Measurements from ENCODE around the gene NEU3.
"Not testable (repeated sequence)": the region's sequence is repeated elsewhere in the genome, so short reads cannot be mapped to it uniquely, and the experiment has no call there.

Gene NEU3

DNA sequence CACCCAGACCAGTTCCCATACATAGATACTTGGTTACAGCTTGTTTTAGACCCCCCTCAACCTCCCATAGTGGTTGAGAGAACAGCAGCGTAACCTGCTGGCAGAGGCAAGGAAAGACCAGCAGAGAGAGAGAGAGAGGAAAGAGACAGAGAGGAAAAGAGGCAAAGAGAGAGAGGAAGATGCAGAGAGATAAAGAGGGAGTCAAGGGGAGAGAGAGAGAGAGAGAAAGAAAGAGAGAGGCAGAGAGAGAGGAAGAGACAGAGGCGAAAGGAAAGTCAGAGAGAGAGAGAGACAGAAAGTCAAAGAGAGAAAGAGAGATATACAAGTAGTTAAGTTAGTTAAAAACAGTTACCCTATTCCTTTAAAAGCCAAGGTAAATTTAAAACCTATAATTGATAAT, 52.5 kb downstream of the NEU3 start:
- no peaks in the 10 kb centered on the region for H3K27me3 ChIP-seq
- H3K4me1 ChIP-seq, result peaks cover 0 to 4% (median under 1%) of the 10 kb centered on the region in 10 experiments; a peak in 9 of 20 replicates
- H3K9me3 ChIP-seq (replicated peaks in 1 of 11), result peaks cover 0 to 15% (median 5%) of the 10 kb centered on the region in 11 experiments; a peak in 9 of 22 replicates
- no peaks in the 10 kb centered on the region for H3K36me3 ChIP-seq
- H3K27ac ChIP-seq, result no peak overlapping the region
- H4K20me1 ChIP-seq, result no peaks in the 10 kb centered on the region
- H3K4me2 ChIP-seq, result no peak overlapping the region
- no peak overlapping the region for H3K4me3 ChIP-seq
- no peak overlapping the region for H3K9ac ChIP-seq
- no peak for TF ChIP-seq Cebpa-rat (IDR thresholded peaks at IDR 0.05)

DNA sequence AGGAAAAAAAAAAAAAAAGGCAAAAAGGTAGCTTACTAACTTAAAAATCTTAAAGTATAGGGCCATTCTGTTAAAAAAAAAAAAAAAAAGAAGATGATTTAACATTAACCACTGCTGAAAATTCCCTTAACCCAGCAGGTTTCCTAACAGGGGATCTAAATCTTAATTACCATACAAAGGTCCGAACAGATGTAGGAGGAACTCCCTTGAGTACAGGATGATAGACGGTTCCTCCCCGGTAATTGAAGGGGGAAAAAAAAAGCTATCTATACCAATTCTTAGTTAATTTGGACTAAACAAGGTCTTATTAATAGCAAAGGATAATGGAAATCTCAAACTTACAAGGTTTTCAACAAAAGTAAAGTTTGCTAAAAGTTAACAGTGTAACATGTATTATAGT, 53.1 kb downstream of the NEU3 start:
- not testable (repeated sequence) for H3K4me2 ChIP-seq, H3K4me3 ChIP-seq, H3K9ac ChIP-seq, H3K27ac ChIP-seq, H4K20me1 ChIP-seq, H3K4me1 ChIP-seq, H3K27me3 ChIP-seq, H3K36me3 ChIP-seq
- peaks cover 0 to 15% (median 5%) of the 10 kb centered on the region in 11 experiments; a peak in 9 of 22 replicates for H3K9me3 ChIP-seq (replicated peaks in 1 of 11)

DNA sequence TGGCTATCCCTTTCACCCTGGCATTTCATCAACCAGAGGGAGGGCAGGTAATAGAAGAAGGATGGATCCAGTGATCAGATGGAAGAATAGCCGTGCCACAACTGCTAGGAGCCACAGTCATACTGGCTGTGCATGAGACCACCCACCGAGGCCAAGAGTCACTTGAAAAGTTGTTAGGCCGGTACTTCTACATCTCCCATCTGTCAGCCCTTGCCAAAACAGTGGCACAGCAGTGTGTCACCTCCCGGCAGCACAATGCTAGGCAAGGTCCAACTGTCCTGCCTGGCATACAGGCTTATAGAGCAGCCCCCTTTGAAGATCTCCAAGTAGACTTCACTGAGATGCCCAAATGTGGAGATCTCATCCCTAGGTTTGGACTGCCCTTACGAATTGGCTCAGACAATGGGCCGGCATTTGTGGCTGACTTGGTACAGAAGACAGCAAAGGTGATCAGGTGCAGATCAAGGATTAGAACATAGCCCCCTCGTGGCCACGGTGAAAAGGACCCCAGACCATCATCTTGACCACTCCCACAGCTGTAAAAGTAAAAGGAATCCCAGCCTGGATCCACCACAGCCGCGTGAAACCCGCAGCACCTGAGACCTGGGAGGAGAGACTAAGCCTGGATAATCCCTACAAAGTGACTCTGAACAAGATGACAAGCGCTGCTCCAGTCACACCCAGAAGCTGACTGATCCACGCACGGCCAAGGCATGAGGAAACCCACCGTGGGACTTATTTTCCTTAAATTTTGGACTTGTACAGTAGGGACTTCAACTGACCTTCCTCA, 55.8 kb downstream of the NEU3 start:
- not testable (repeated sequence) for H3K36me3 ChIP-seq, H3K27ac ChIP-seq, H3K4me2 ChIP-seq, H3K9ac ChIP-seq, H4K20me1 ChIP-seq, H3K4me3 ChIP-seq, H3K27me3 ChIP-seq
- peaks cover 0 to 15% (median 5%) of the 10 kb centered on the region in 11 experiments; a peak in 9 of 22 replicates for H3K9me3 ChIP-seq (replicated peaks in 1 of 11)
- H3K4me1 ChIP-seq, result peaks cover 0 to 14% (median 6%) of the 10 kb centered on the region in 10 experiments; a peak in 16 of 20 replicates

DNA sequence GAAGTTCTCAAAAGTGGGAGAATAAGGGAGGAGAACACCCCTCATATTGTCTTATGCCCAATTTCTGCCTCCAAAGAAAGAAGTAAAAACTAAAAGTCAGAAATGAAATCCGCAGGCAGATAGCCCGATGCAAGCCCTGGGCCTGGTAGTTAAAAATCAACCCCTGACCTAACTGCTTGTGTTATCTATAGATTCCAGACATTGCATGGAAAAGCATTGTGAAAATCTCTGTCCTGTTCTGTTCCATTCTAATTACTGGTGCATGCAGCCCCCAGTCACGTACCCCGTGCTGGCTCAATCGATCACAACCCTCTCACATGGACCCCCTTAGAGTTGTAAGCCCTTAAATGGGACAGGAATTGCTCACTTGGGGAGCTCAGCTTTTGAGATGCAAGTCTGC, 57.9 kb downstream of the NEU3 start:
- not testable (repeated sequence) for H3K4me2 ChIP-seq; H3K9me3 ChIP-seq (replicated peaks in 1 of 11); H3K9ac ChIP-seq; H4K20me1 ChIP-seq; H3K27me3 ChIP-seq; H3K36me3 ChIP-seq; H3K4me3 ChIP-seq; H3K27ac ChIP-seq
- peaks cover 4 to 34% (median 25%) of the 10 kb centered on the region in 10 experiments; a peak in 19 of 20 replicates for H3K4me1 ChIP-seq

DNA sequence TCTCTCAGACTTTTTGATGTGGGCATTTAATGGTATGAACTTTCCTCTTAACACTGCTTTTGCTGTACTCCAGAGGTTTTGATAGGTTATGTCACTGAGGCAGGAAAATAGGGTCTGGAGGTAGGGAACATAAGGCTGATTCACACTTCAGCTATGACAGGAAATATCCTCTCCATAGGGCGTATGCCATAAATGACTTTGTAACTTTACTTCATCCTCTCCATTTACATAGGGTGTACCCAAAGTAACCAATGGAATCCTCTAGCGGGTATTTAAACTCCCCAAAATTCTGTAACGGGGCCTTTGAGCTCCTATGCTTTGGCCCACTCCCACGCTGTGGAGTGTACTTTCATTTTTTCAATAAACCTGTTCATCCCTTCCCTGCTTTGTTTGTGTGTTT, 58.5 kb downstream of the NEU3 start:
- H3K27me3 ChIP-seq, result no peaks in the 10 kb centered on the region
- no peak overlapping the region for H3K27ac ChIP-seq
- peaks cover 4 to 34% (median 25%) of the 10 kb centered on the region in 10 experiments; a peak in 19 of 20 replicates for H3K4me1 ChIP-seq
- H3K9ac ChIP-seq, result no peak overlapping the region
- no peak overlapping the region for H3K4me2 ChIP-seq
- no peak overlapping the region for H3K4me3 ChIP-seq
- H3K9me3 ChIP-seq (replicated peaks in 1 of 11), result peaks cover under 1 to 4% (median 1%) of the 10 kb centered on the region in 11 experiments; a peak in 19 of 22 replicates
- no peaks in the 10 kb centered on the region for H4K20me1 ChIP-seq
- TF ChIP-seq Cebpa-rat (IDR thresholded peaks at IDR 0.05), result no peak
- no peaks in the 10 kb centered on the region for H3K36me3 ChIP-seq

DNA sequence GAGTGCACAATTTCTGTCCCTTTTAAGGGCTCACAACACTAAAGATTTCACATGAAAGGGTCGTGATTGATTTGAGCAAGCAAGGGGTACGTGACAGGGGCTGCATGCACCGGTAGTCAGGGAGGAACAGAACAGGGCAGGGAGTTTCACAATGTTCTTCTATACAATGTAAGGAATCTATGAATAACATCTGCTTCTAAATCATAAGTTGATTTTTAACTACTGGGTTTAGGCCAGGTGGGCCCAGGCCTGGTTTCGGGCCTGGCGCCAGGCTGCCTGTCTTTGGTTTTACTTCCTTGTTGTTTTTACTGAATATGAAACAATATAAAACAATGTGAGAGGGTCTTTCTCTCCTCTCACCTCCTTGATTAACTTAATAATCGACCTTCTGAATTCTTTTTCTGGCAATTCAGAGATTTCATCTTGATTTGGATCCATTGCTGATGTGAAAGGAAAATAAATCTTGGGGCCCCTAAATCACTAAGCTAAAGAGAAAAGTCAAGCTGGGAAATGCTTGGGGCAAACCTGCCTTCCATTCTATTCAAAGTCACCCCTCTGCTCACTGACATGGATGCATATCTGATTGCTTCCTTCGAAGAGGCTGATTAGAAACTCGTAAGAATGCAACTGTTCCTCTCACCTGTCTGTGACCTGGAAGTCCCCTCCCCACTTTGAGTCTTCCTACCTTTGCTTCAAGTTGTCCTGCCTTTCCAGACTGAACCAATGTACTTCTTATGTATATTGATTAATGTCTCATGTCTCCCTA, 61.0 kb downstream of the NEU3 start:
- not testable (repeated sequence) for H3K4me3 ChIP-seq, H3K36me3 ChIP-seq, H3K27me3 ChIP-seq, H4K20me1 ChIP-seq
- Histone ChIP-seq H3K4me2 (peak overlapping the region in 9 of 11 experiments; percentile 40 to 84 (median 66); a peak in 18 of 22 replicates), H3K27ac (peak overlapping the region in 8 of 11 experiments; percentile 11 to 69 (median 45); a peak in 14 of 22 replicates), H3K4me1 (peaks cover 4 to 34% (median 25%) of the 10 kb centered on the region in 10 experiments; a peak in 19 of 20 replicates), H3K9me3 (replicated peaks in 1 of 11) (peaks cover 12 to 27% (median 19%) of the 10 kb centered on the region in 11 experiments), H3K9ac (peak overlapping the region in 2 of 11 experiments; percentile 24 to 45; a peak in 1 of 22 replicates)

DNA sequence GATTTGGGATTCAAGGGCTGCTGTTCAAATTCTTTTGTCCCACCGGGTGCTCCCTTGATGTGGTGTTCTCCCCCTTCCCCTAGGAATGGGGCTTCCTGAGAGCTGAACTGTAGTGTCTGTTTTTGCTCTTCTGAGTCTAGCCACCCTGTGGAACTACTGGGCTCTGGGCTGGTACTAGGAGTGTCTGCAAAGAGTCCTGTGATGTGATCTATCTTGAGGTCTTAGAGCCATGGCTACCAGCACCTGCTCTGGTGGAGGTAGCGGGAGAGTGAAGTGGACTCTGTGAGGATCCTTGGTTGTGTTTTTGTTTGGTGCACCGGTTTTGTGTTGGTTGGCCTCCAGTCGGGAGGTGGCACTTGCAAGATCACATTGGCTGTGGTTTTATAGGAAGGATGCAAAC, 61.8 kb downstream of the NEU3 start:
- Histone ChIP-seq H3K27ac (peak overlapping the region in 8 of 11 experiments; percentile 20 to 69 (median 40); a peak in 13 of 22 replicates), H3K27me3 (no peaks in the 10 kb centered on the region), H3K36me3 (no peaks in the 10 kb centered on the region), H3K4me2 (peak overlapping the region; percentile 17 to 84 (median 64); a peak in 21 of 22 replicates), H3K4me1 (peaks cover 4 to 34% (median 25%) of the 10 kb centered on the region in 10 experiments; a peak in 19 of 20 replicates), H4K20me1 (no peaks in the 10 kb centered on the region), H3K9ac (no peak overlapping the region; a peak in 1 of 22 replicates), H3K9me3 (replicated peaks in 1 of 11) (peaks cover 12 to 27% (median 19%) of the 10 kb centered on the region in 11 experiments), H3K4me3 (no peak overlapping the region)
- no peak for TF ChIP-seq Cebpa-rat (IDR thresholded peaks at IDR 0.05)

DNA sequence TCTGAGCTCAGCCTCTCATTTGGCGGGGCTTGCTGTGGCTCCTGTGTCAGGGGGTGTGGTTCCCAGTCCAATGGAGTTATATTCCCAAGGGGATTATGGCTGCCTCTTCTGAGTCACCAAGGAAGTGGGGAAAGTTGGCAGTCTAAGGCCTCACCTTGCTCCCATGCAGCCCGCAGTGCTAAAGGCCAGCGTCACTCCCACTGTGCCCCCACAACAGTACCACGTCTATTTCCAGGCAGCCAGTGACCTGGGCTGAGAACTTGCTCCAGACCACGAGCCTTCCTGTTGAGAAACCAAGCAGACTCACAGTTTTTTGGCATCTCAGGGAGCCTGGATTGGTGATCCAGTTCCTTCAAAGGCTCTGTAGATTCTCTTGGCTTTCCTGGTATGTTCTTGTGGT, 62.3 kb downstream of the NEU3 start:
- no peak for TF ChIP-seq Cebpa-rat (IDR thresholded peaks at IDR 0.05)
- H3K9me3 ChIP-seq (replicated peaks in 1 of 11), result peaks cover 12 to 27% (median 19%) of the 10 kb centered on the region in 11 experiments
- H3K27ac ChIP-seq, result peak overlapping the region in 8 of 11 experiments; percentile 20 to 69 (median 40); a peak in 11 of 22 replicates
- H3K27me3 ChIP-seq, result no peaks in the 10 kb centered on the region
- H3K4me3 ChIP-seq, result no peak overlapping the region
- peaks cover 4 to 34% (median 25%) of the 10 kb centered on the region in 10 experiments; a peak in 19 of 20 replicates for H3K4me1 ChIP-seq
- H4K20me1 ChIP-seq, result no peaks in the 10 kb centered on the region
- H3K4me2 ChIP-seq, result peak overlapping the region; percentile 17 to 84 (median 64)
- H3K36me3 ChIP-seq, result no peaks in the 10 kb centered on the region
- H3K9ac ChIP-seq, result no peak overlapping the region; a peak in 1 of 22 replicates

DNA sequence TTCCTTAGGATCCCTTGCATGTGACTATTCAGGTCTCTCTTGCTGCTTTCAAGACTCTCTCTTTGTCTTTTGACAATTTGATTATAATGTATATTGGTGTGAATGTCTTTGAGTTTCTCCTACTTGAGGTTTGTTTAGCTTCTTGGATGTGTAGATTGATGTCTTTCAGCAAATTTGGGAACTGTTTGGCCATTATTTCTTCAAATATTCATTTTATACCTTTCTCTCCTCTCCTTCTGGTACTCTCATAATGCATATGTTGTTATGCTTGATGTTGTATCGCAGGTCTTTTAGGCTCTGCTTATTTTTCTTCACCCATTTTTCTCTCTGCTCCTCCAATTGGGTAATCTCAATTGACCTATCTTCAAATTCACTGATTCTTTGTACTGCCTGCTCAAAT, 63.7 kb downstream of the NEU3 start:
- H3K4me1 ChIP-seq, result peaks cover 4 to 34% (median 25%) of the 10 kb centered on the region in 10 experiments; a peak in 19 of 20 replicates
- no peak overlapping the region for H3K4me2 ChIP-seq
- H3K9me3 ChIP-seq (replicated peaks in 1 of 11), result peaks cover 12 to 27% (median 19%) of the 10 kb centered on the region in 11 experiments
- H4K20me1 ChIP-seq, result no peaks in the 10 kb centered on the region
- H3K27me3 ChIP-seq, result no peaks in the 10 kb centered on the region
- no peak overlapping the region for H3K4me3 ChIP-seq
- H3K36me3 ChIP-seq, result no peaks in the 10 kb centered on the region
- no peak overlapping the region for H3K27ac ChIP-seq
- no peak overlapping the region for H3K9ac ChIP-seq
- TF ChIP-seq Cebpa-rat (IDR thresholded peaks at IDR 0.05), result no peak
